ENCODE results near the gene PRKCE. TPM values are rescaled to one million over a fixed set of nuclear protein-coding genes. Genes with fewer than 3 reads are reported as not detected.

The PRKCE gene
- total and polyA plus RNA-seq, 2 of the 8 experiments (the other 6 are each of a cell fraction or from before 2014, with no cell fraction given) = 0.54 to 2.1 TPM

DNA sequence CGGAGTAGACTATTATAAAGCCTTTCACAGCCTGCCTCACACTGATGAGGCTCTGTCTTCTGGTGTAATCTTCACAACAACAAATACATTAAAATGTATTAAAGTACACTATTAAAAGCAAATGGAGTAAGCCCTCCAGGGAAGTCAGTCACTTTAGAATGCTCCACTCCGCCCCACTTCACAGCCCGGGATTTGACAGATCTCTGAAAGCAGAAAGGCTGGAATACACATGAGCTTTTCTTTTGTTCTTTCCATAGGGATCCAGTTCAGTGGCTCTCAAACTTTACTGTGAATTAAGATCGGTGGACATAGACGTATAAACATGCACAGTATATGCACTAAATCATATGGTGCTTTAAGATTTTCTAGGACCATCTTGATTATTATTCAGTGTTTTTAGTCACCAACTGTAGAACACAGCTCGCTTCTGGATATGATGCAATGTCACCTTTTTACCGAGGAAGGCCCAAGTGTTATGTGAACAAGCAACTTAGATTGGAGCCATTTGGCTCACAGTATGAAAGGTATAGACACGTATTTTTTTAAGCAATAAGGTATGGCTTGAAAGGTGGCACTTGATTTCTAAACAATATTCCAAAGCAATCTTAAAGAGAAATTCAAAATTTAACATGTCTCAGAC is 151.1 kb downstream of the PRKCE start:
- H3K4me2 ChIP-seq (ENCODE audit: insufficient read depth in 1 of 2, low read depth in 2 of 2, low read length in 2 of 2) = no peak overlapping the region
- TF ChIP-seq KDM4A (IDR thresholded peaks at IDR 0.05; ENCODE audit: low read depth, low read length, severe bottlenecking) (no peak), HDAC2 (IDR thresholded peaks at IDR 0.05; ENCODE audit: borderline replicate concordance in 1 of 2, low read depth in 2 of 2, low read length in 2 of 2) (no peak), GTF2F1 (IDR thresholded peaks at IDR 0.05; ENCODE audit: borderline replicate concordance, low read depth, low read length) (no peak), SIX5 (IDR thresholded peaks at IDR 0.05; ENCODE audit: low read depth, low read length) (no peak), RNF2 (IDR thresholded peaks at IDR 0.05; ENCODE audit: borderline replicate concordance, low read depth, low read length, missing control alignments, poor library complexity, severe bottlenecking) (no peak), CREB1 (IDR thresholded peaks at IDR 0.05) (no peak), BACH1 (IDR thresholded peaks at IDR 0.05; ENCODE audit: low read length) (no peak), CBX8 (IDR thresholded peaks at IDR 0.05; ENCODE audit: borderline replicate concordance, low read depth, low read length) (no peak), CEBPB (IDR thresholded peaks at IDR 0.05; ENCODE audit: low read depth, low read length) (no peak), TAF7 (optimal IDR thresholded peaks at IDR 0.05; ENCODE audit: borderline replicate concordance, low read depth, low read length) (no peak), PHF8 (conservative IDR thresholded peaks at IDR 0.05; ENCODE audit: low read depth, low read length) (no peak), GABPA (IDR thresholded peaks at IDR 0.05; ENCODE audit: borderline replicate concordance, insufficient read depth, low read length) (no peak), BCL11A (IDR thresholded peaks at IDR 0.05; ENCODE audit: low read depth in 2 of 2, low read length in 2 of 2) (no peak)

More for the DNA sequence above, 151.1 kb downstream of the PRKCE start:
- FAIRE-seq (no peak), DNase-seq (ENCODE audit: low read depth in 1 of 2, low spot score in 2 of 2) (no peak)
- Histone ChIP-seq H3K4ac (replicated peaks; ENCODE audit: insufficient read length, low read depth, low read length) (no peak overlapping the region), H3K4me3 (ENCODE audit: extremely low read depth in 1 of 4, insufficient read depth in 2 of 4, low read depth in 3 of 4, low read length in 4 of 4) (no peak overlapping the region), H3K23me2 (ENCODE audit: low read depth, low read length) (no peaks in the 10 kb centered on the region), H3K18ac (ENCODE audit: extremely low read depth, low read length) (no peak overlapping the region), H2AFZ (ENCODE audit: low read length) (no peak overlapping the region), H4K8ac (ENCODE audit: extremely low read depth, insufficient read depth, low read length) (no peak overlapping the region), H3K56ac (replicated peaks; ENCODE audit: insufficient read length, low read depth, low read length) (no peak overlapping the region), H3K23ac (ENCODE audit: insufficient read length) (no peak overlapping the region), H2BK120ac (replicated peaks; ENCODE audit: low read depth, low read length) (no peak overlapping the region), H2BK12ac (ENCODE audit: low read depth, low read length) (no peak overlapping the region), H2BK5ac (ENCODE audit: low read depth, low read length) (no peak overlapping the region), H4K20me1 (replicated peaks in 1 of 2; ENCODE audit: control insufficient read depth in 1 of 2, insufficient read depth in 2 of 2, low read length in 2 of 2) (no peaks in the 10 kb centered on the region), H3K79me1 (ENCODE audit: low read depth, low read length) (no peaks in the 10 kb centered on the region), H4K5ac (ENCODE audit: insufficient read length, low read depth, low read length) (no peak overlapping the region), H2AK5ac (ENCODE audit: low read depth, low read length) (no peak overlapping the region), H3K9ac (replicated peaks in 1 of 4; ENCODE audit: extremely low read depth in 1 of 4, low read depth in 3 of 4, low read length in 3 of 4) (no peak overlapping the region), H3K27me3 (replicated peaks in 1 of 4; ENCODE audit: control insufficient read depth in 3 of 4, extremely low read depth in 1 of 4, insufficient read depth in 3 of 4, low read length in 3 of 4) (no peaks in the 10 kb centered on the region; a peak in 1 of 7 replicates), H3K14ac (ENCODE audit: insufficient read length) (no peak overlapping the region), H2BK15ac (ENCODE audit: low read length) (no peak overlapping the region), H3K4me1 (replicated peaks in 1 of 4; ENCODE audit: control insufficient read depth in 3 of 4, insufficient read depth in 4 of 4, low read length in 3 of 4) (no peaks in the 10 kb centered on the region), H3K9me3 (ENCODE audit: insufficient read depth in 2 of 2, low read depth in 1 of 2, low read length in 1 of 2) (no peaks in the 10 kb centered on the region), H2BK20ac (ENCODE audit: low read length) (no peak overlapping the region), H3K27ac (ENCODE audit: low read depth, low read length) (no peak overlapping the region), H3K79me2 (ENCODE audit: control insufficient read depth in 1 of 2, insufficient read depth in 2 of 2, low read length in 2 of 2) (no peaks in the 10 kb centered on the region), H3K36me3 (ENCODE audit: control insufficient read depth in 2 of 4, insufficient read depth in 4 of 4, low read length in 3 of 4) (no peaks in the 10 kb centered on the region), H4K91ac (replicated peaks; ENCODE audit: insufficient read length, low read length) (no peak overlapping the region)
- ChIA-PET POLR2A (ENCODE audit: partially characterized antibody) (no interaction called here), CTCF (ENCODE audit: partially characterized antibody) (interaction anchor here (1.1 to 1.5 kb wide), 3 partner anchors 10 to 73 kb away, joined by 3 read pairs; no protein-coding TSS in a partner anchor)
- WGBS, 2 experiments (ENCODE audit: extremely low coverage in 1 of 2, insufficient coverage in 1 of 2, insufficient read length in 1 of 2, insufficient replicate concordance in 2 of 2, low coverage in 1 of 2, low lambda C conversion rate in 2 of 2, missing lambda C conversion rate in 1 of 2) = 88% methylated on average over 8 of the region's 8 CpGs; no CpG with 5 or more reads in 1 of the 2 experiments
